GM12864 (cell line): ENCODE measurements around the gene ACSL6.

ENCODE experiments used
- DNase-seq: peaks from one replicate; pipeline ENCODE4 v3.0.0-alpha.2; 2011; ENCODE audit warnings: low read depth
- H3K4me3 ChIP-seq: 2 replicates; pipeline ENCODE4 v1.5.1; 2011; ENCODE audit warnings: mild to moderate bottlenecking, low read depth, low read length, control low read depth
- TF ChIP-seq, protein P1 (sequence below): IDR thresholded peaks from 2 replicates; pipeline ENCODE4 v1.5.1; 2011; ENCODE audit warnings: low read depth, mild to moderate bottlenecking, moderate library complexity, low read length, control low read depth, inconsistent platforms; ENCODE audit errors: missing control alignments

Gene ACSL6

GRCh38 chr5:131957721-131958441 lies 53.6 kb downstream of the ACSL6 start:
- TF ChIP-seq, protein P1, sequence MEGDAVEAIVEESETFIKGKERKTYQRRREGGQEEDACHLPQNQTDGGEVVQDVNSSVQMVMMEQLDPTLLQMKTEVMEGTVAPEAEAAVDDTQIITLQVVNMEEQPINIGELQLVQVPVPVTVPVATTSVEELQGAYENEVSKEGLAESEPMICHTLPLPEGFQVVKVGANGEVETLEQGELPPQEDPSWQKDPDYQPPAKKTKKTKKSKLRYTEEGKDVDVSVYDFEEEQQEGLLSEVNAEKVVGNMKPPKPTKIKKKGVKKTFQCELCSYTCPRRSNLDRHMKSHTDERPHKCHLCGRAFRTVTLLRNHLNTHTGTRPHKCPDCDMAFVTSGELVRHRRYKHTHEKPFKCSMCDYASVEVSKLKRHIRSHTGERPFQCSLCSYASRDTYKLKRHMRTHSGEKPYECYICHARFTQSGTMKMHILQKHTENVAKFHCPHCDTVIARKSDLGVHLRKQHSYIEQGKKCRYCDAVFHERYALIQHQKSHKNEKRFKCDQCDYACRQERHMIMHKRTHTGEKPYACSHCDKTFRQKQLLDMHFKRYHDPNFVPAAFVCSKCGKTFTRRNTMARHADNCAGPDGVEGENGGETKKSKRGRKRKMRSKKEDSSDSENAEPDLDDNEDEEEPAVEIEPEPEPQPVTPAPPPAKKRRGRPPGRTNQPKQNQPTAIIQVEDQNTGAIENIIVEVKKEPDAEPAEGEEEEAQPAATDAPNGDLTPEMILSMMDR: no peak
- no peak overlapping the region for H3K4me3 ChIP-seq
- no peak for DNase-seq

DNA sequence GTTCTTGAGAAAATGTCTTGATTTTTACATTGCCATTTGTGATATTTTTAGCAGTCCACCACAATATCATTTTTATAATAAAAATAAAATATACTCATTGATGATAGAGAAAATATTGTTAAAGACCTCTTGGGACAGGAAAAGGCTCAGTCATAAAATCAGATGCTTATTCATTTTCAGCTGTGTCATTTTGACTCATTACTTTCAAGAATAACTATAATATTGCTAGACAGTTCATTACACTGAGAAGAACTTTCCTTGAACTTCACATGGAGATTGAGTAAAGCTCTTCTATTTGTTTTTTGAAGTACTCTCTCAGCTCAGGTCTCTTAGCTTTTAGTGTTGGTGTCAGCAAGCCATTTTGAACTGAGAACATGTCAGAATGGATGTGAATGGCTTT lies 57.5 kb downstream of the ACSL6 start:
- TF ChIP-seq, protein P1: no peak
- DNase-seq: no peak
- H3K4me3 ChIP-seq: no peak overlapping the region

DNA sequence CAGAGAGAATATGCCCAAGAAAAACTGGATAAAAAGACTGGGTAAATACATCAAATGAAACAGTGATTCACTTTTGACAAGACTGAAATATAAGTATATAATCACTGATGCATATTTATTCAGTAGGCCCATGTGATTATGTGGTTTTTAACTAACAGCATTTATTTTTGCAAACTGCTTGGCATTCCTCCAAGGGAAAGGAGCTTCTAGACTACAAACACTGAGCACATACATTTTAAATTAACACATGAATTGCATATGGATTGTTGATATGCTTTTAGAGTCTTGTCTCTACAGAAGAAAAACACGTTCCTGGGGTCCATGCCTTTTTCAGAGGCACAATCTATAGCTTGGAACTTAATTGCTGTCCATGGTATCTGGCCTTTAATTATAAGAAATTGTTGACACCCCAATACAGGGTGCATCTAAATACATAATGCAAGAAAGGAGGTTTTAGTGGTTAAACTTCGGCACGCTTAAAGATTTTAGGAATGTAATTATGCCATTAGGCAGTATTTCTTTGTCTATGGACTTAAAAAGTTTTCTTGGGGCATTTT lies 59.1 kb downstream of the ACSL6 start:
- H3K4me3 ChIP-seq: no peak overlapping the region
- no peak for DNase-seq
- TF ChIP-seq, protein P1: no peak

- no peak for DNase-seq
- TF ChIP-seq, protein P1: no peak
These were observed 60.8 kb downstream of the ACSL6 start for GRCh38 chr5:131950706-131951105.

GRCh38 chr5:131947445-131947844 lies 64.0 kb downstream of the ACSL6 start:
- TF ChIP-seq, protein P1: no peak
- no peak overlapping the region for H3K4me3 ChIP-seq
- no peak for DNase-seq

More at GRCh38 chr5:131950706-131951105, 60.8 kb downstream of the ACSL6 start:
- no peak overlapping the region for H3K4me3 ChIP-seq

DNA sequence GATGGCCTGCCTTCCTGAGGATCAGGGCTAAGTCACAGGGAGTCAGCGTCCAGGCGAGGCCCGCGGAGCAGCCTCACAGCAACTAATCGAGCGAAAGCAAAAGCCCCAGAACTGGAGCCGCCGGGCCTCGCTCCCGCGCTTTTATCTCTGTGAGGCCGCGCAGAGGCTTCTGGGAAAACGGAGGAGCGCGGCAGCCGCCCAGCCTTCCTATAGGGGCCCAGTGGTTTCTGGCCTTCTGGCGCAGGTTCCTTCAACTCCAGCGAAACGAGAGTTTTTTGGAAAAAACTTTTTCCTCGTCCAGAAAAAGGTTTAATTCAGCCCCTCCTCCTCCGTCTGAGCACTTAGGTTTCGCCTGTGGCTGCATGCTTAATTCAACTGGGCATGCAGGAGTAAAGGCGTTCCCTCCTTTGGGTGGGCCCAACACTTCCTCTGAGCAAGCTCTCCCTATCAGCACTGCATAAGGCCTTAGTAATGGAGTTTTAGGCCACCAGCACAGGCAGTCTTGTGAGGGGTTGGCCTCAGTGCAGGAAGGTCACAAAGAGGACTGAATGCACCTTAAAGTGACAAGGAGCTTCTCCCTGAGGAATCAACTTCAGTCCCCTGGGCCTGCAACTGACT lies 65.8 kb downstream of the ACSL6 start, which contains the start of gene MEIKIN:
MEIKIN (minus strand) TSS at position 113 of the 618 bp plus-strand sequence. CDS start 158 bp downstream, outside the sequence.
- DNase-seq: no peak
- H3K4me3 ChIP-seq: no peak within 1 kb of the TSS

More for the DNA sequence above, 65.8 kb downstream of the ACSL6 start, which contains the start of gene MEIKIN:
- TF ChIP-seq, protein P1: no peak
